Renal cortical epithelial cell (primary cell): Measurements from ENCODE around the gene TLE7. TPM values are rescaled to one million over a fixed set of nuclear protein-coding genes. Genes with fewer than 3 reads are reported as not detected.

Source experiments
- total RNA-seq: library from RNA; depleted of rRNA; stranded (reverse); fragments of >200 nt; gene quantifications from 2 replicates; pipeline ENCODE4 v1.2.3, GENCODE V29; 2014

The TLE7 gene
- total RNA-seq, 1 donor from 2014 or later = not detected

Other genes with a start within 250 kb of the TLE7 start
- 2.1 and 18.7 TPM in 2 replicates for gene HYDIN, start 211.3 kb downstream of the TLE7 start, total RNA-seq
- 35.5 and 53.3 TPM in 2 replicates for gene CMTR2, start 152.7 kb downstream of the TLE7 start, total RNA-seq
- not detected in 2 replicates for gene CALB2, start 83.3 kb downstream of the TLE7 start, total RNA-seq
- 5.9 and 10.5 TPM in 2 replicates for gene ZNF23, start 20.2 kb upstream of the TLE7 start, total RNA-seq
- 2.1 and 8.9 TPM in 2 replicates for gene ZNF19, start 47.3 kb upstream of the TLE7 start, total RNA-seq
- gene CHST4, start 84.4 kb upstream of the TLE7 start, total RNA-seq = not detected in 2 replicates
- not detected in 2 replicates for gene TAT, start 135.0 kb upstream of the TLE7 start, total RNA-seq
- 0.89 and 4.5 TPM in 2 replicates for gene MARVELD3, start 184.1 kb upstream of the TLE7 start, total RNA-seq